Activated CD4-positive, alpha-beta T cell treated with anti-CD3 and anti-CD28 coated beads for 1 hour (primary cell): ENCODE results near the gene PPP4R3B.
A peak's percentile ranks its signal among the peaks of the same experiment; 100 is the strongest.
"Not testable (repeated sequence)": the region's sequence is repeated elsewhere in the genome, so short reads cannot be mapped to it uniquely, and the experiment has no call there.

ENCODE experiments used
- DNase-seq: peaks from one replicate; pipeline ENCODE4 v3.0.0-alpha.2; 2020

The PPP4R3B gene

GRCh38 chr2:55595536-55595935 is 21.9 kb downstream of the PPP4R3B start:
- no peak for DNase-seq

- DNase-seq: no peak
Observed at GRCh38 chr2:55592130-55592529, 25.3 kb downstream of the PPP4R3B start.

- no peak for DNase-seq
Observed at GRCh38 chr2:55590810-55591440, 26.5 kb downstream of the PPP4R3B start.

- DNase-seq: no peak
Observed at GRCh38 chr2:55585451-55586080, 31.9 kb downstream of the PPP4R3B start.

- DNase-seq: no peak
Observed at GRCh38 chr2:55581874-55582547, 35.4 kb downstream of the PPP4R3B start.

GRCh38 chr2:55581435-55581834 is 36.0 kb downstream of the PPP4R3B start:
- DNase-seq: no peak

- DNase-seq: not testable (repeated sequence)
Observed at GRCh38 chr2:55569002-55569401, 48.4 kb downstream of the PPP4R3B start.

- DNase-seq: no peak
Observed at GRCh38 chr2:55567298-55567697, 50.1 kb downstream of the PPP4R3B start.

GRCh38 chr2:55565613-55566012 is 51.8 kb downstream of the PPP4R3B start:
- DNase-seq: no peak

GRCh38 chr2:55560855-55561254 is 56.6 kb downstream of the PPP4R3B start:
- no peak for DNase-seq

GRCh38 chr2:55556809-55557208 is 60.6 kb downstream of the PPP4R3B start:
- DNase-seq: no peak

GRCh38 chr2:55555977-55556376 is 61.4 kb downstream of the PPP4R3B start:
- no peak for DNase-seq

GRCh38 chr2:55553321-55553720 is 64.1 kb downstream of the PPP4R3B start:
- no peak for DNase-seq

- DNase-seq: no peak
Observed at GRCh38 chr2:55550368-55551102, 66.9 kb downstream of the PPP4R3B start.

- not testable (repeated sequence) for DNase-seq
Observed at GRCh38 chr2:55547679-55548078, 69.7 kb downstream of the PPP4R3B start.

GRCh38 chr2:55547001-55547400 is 70.4 kb downstream of the PPP4R3B start:
- no peak for DNase-seq

- no peak for DNase-seq
Observed at GRCh38 chr2:55530539-55531081, 86.8 kb downstream of the PPP4R3B start.

GRCh38 chr2:55526174-55526573 is 91.2 kb downstream of the PPP4R3B start:
- no peak for DNase-seq

- no peak for DNase-seq
Observed at GRCh38 chr2:55524884-55525437, 92.5 kb downstream of the PPP4R3B start.

- DNase-seq: no peak
Observed at GRCh38 chr2:55519938-55520885, 97.2 kb downstream of the PPP4R3B start.

- DNase-seq: peak; percentile 10
Observed at GRCh38 chr2:55518841-55519165, 98.6 kb downstream of the PPP4R3B start.
